ENCODE measurements around the gene ANAPC10.
"Not testable (repeated sequence)": the region's sequence is repeated elsewhere in the genome, so short reads cannot be mapped to it uniquely, and the experiment has no call there.

ANAPC10 gene

DNA sequence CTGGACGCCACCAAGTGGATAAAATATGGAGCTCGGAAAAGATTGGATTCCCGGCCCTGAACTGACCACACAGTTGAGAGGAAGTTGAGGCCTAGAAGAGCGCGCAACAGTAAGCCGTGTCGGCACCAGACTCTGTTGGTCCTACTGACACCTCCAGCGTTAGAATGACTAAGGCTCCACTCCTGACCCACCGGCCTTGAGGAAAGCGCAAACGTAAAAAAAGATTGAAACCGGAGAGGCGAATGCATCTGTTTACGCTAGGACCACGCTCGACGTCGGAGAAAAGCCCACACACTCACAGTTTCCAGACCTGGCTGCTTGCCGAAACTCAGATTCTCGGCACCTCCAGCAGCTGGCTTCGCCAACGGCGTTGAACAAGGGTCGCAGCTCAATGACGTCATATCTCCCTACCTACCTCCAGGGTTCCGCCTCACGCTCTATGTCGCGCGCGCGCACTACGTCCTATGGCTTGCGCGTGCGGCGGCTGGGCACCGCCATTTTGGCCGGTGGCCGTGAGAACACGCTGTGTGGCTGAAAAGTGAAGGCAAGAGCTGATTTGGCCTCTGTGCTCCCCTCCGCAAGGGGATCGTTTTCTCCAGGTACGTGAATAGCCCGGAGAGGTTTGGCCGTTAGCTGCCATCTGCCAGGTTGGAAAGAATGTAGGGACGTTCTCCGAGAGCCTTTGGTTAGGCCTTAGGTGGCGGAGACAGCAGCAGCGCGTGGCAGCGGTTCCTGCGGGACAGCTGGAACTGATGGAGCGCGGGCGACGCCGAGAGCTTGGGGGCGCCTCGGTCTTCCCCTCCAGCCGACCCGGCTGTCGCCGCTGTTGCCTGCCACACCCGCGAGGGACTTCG lies at the start of gene ANAPC10, which contains the start of gene ABCE1:
ANAPC10 (minus strand) TSS at position 376 of the 854 bp plus-strand sequence. CDS start 2,097 bp downstream, outside the sequence.
ABCE1 (plus strand) TSS at position 491 of the 854 bp plus-strand sequence. CDS start 6,102 bp downstream, outside the sequence.
- FAIRE-seq: peak; percentile 99
- DNase-seq (ENCODE audit: extremely low spot score, insufficient read length, low read depth): peak; percentile 85

GRCh38 chr4:145136219-145136618 lies 38.2 kb upstream of the ANAPC10 start:
- not testable (repeated sequence) for DNase-seq (ENCODE audit: extremely low spot score, insufficient read length, low read depth); FAIRE-seq

DNA sequence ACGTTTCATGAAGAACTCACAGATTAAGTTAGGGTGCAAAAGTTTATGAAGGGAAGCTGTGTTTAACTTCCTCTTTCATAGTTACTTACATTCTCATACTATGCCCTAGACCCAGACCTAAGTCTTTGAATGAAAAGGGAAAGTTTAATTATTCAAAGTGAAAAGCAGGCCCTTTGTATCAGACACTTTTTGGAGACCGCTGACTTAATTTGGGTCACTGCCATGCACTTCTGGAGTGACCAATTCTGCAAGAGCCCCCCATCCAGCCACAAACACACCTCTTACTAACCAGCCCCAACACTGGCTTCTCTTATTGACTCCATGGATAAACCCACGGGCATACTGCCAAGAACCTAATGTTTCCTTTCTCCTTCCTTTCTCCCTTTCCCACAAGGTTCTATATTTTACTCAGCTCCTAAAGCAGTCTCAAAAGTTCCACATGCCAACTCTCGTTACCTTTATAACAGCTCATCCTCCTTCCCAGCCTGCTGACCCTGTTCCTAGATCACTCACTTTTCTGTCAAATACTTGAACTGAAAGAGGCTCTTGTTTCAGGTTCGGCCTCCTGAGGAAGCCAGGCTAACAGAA lies 34.6 kb upstream of the ANAPC10 start:
- DNase-seq (ENCODE audit: extremely low spot score, insufficient read length, low read depth) (peak; percentile 18), FAIRE-seq (peak; percentile 84)

DNA sequence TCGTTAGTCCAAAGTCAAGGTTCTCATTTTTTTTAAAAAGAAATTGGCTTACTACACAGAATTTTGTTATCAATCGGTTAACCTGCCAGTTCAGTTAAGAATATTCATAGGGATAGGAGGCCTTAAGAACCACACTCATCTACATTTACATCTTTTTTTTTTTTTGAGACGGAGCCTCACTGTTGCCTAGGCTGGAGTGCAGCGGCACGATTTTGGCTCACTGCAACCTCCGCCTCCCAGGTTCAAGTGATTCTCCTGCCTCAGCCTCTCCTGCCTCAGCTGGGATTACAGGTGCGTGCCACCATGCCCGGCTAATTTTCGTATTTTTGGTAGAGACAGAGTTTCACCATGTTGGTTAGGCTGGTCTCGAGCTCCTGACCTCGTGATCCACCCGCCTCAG lies 33.9 kb upstream of the ANAPC10 start:
- no peak for FAIRE-seq

DNA sequence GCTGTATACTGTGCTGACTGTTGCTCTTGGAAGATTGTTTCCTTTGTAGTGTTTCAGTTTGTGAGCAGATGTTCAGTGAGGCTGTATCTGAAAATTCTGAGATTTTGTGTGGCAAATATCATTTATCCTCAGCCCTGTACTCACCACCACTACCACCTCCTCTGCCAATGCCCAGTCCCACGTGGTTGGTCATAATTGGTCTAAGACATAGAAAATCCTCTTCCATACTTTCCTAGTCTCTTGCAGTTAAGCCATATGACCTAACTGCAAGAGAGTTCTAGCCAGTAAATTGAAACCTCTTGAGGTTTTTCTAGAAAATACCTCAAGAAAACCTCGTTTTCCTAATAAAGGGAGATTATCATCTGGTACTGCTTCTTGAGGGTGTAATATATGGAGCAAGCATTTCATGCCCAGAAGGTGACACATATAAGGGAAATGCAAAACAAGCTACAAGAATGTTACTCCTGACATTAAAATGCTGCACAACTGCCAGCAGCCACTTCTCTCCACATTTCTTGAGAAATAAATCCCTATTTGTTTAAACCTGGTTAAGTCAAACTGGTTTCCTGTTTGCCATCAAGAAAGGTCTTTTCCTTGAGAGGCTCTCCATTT lies 32.9 kb upstream of the ANAPC10 start:
- no peak for DNase-seq (ENCODE audit: extremely low spot score, insufficient read length, low read depth)
- FAIRE-seq: no peak

More for the DNA sequence above, 33.9 kb upstream of the ANAPC10 start:
- no peak for DNase-seq (ENCODE audit: extremely low spot score, insufficient read length, low read depth)

DNA sequence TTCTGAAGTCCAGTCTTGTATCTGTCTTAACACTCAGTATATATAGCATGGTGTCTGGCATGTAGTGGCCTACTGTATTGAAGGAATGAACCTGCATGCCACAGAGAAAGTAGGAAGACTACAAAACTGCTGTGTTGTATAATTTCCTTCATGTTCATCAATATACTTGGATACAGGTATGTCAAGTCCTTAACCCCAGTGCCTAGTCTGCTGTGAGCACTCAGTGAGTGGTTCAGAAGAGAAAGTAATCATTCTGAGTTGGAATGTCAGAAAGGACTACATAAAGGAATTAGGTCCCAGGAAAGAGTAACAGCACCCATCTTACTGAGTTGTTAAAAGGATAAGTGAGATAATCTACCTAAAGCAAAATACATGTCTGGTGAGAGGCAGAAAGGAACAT lies 32.1 kb upstream of the ANAPC10 start:
- FAIRE-seq: no peak

DNA sequence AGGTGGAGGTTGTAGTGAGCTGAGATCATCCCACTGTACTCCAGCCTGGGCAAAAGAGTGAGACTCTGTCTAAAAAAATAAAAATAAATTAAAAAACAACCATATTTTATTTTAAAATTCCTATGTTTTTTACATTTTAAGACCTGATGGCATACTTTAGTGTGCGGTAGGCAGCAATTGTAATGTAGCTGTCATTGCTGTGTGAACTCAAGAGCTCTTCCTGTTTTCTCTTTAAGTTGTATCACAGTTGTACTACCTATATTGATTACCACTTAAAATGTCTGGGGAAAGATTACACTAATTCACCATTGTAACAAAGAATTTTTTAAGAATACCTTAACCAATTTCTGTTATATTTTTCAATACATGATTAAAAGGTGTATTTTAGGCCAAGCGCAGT lies 27.4 kb upstream of the ANAPC10 start:
- FAIRE-seq (no peak), DNase-seq (ENCODE audit: extremely low spot score, insufficient read length, low read depth) (no peak)

More for the DNA sequence above, 32.1 kb upstream of the ANAPC10 start:
- no peak for DNase-seq (ENCODE audit: extremely low spot score, insufficient read length, low read depth)

DNA sequence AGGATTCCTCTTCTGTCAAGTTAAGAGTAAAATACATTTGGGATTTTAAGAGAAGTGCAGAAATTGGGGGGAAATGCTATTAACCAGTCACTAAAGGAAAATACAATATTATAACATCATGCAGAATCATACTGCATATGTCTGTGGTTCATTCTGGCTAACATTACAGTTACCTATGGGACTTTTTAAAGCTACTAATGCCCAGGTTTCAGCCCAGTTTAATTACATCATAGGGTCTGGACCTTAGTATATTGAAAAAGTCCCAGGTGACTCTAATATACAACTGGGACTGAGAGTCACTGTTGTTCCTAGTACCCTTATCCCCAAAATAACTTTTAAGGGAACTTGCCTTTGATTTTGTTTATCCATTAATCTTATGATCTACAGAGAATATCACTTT lies 10.1 kb upstream of the ANAPC10 start:
- FAIRE-seq (no peak), DNase-seq (ENCODE audit: extremely low spot score, insufficient read length, low read depth) (no peak)

DNA sequence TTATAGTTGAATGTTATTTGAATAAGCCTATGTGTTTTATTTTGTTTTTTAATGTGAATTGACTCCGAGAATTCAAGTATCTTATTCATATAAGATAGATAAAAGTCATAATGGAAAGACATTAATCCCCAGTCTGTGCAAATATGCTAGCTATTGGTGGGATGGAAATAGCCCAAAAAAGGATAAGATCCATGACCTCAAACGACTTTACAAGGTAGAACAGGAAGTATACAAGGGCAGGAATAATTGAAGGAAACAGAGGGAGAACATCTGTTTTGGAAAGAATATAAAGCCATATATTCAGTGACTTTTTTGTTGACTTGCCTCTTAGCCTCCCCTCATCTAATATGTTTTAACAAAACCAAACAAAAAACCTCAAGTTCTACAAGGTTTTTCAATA lies 9.1 kb upstream of the ANAPC10 start:
- FAIRE-seq (peak; percentile 15), DNase-seq (ENCODE audit: extremely low spot score, insufficient read length, low read depth) (no peak)

GRCh38 chr4:145103496-145103895 lies 5.5 kb upstream of the ANAPC10 start:
- no peak for DNase-seq (ENCODE audit: extremely low spot score, insufficient read length, low read depth)
- FAIRE-seq: no peak

GRCh38 chr4:145102619-145103018 lies 4.6 kb upstream of the ANAPC10 start:
- FAIRE-seq: no peak
- DNase-seq (ENCODE audit: extremely low spot score, insufficient read length, low read depth): no peak

DNA sequence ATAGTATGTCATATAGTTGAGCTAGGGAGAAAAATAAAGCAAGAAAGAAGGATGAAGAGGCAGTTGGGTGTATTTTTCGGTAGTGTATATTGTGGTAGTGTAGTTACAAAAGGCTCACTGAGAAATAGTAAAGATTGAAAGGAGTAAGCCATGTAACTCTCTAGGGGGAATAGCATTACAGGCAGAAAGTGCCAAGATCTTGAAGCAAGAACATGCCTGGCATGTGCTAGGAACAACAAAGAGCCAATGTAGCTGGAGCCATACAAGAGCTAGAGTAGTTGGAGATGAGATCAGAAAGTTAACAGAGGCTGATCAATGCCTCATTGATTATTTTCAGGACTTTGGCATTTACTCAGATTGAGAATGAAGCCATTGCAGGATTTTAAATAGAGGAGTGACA lies 3.1 kb upstream of the ANAPC10 start:
- DNase-seq (ENCODE audit: extremely low spot score, insufficient read length, low read depth) (no peak), FAIRE-seq (no peak)

DNA sequence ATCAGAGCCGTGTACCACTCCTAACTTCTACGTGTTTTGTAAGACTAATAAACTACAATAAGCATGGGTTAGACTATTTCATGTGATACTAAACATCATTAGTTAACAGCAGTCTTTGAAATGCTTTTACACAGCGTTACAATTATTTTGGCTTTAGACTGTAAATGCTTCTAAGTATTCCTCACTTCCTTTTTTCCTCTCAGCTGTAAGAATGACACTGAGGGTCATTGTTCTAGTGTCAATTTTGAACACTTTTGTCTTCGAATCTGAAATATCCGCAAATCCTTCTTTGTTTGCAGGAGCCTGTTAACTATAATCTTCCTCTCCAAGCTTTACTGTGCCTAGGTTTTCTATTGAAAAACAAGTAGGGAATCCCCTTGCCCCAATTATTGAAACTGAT lies 1.7 kb upstream of the ANAPC10 start:
- DNase-seq (ENCODE audit: extremely low spot score, insufficient read length, low read depth) (no peak), FAIRE-seq (peak; percentile 59)

DNA sequence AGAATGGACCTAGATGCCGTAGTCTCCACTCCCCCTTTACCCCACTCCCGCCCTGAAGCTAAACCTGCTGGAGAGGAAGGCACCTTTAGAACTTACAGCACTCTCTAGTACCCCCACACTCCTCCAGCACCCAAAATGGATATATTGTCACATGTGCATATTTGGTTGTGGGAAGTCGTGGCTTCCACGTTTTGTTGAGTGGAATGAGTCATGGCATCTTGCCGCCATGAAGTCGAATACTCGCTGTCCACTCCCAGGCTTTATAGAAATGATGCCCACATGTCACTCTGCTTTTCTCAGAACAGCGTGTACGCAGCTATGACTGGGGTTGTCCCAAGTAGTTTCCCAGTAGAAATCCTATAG lies 660 bp upstream of the ANAPC10 start:
- peak; percentile 33 for FAIRE-seq
- DNase-seq (ENCODE audit: extremely low spot score, insufficient read length, low read depth): no peak

- FAIRE-seq: no peak
- no peak for DNase-seq (ENCODE audit: extremely low spot score, insufficient read length, low read depth)
Measured at GRCh38 chr4:145097331-145097820, 620 bp downstream of the ANAPC10 start.

GRCh38 chr4:145093638-145094037 lies 4.4 kb downstream of the ANAPC10 start:
- no peak for DNase-seq (ENCODE audit: extremely low spot score, insufficient read length, low read depth)
- no peak for FAIRE-seq

- FAIRE-seq (no peak), DNase-seq (ENCODE audit: extremely low spot score, insufficient read length, low read depth) (no peak)
Measured at GRCh38 chr4:145090380-145090779, 7.6 kb downstream of the ANAPC10 start.

GRCh38 chr4:145083891-145084605 lies 13.9 kb downstream of the ANAPC10 start:
- DNase-seq (ENCODE audit: extremely low spot score, insufficient read length, low read depth): no peak
- no peak for FAIRE-seq

- DNase-seq (ENCODE audit: extremely low spot score, insufficient read length, low read depth): no peak
- FAIRE-seq: no peak
Measured at GRCh38 chr4:145081756-145082155, 16.2 kb downstream of the ANAPC10 start.

GRCh38 chr4:145076469-145076855 lies 21.5 kb downstream of the ANAPC10 start:
- FAIRE-seq (no peak), DNase-seq (ENCODE audit: extremely low spot score, insufficient read length, low read depth) (no peak)

Measured in GM18507 (cell line).